WERI-Rb-1 (cell line): Measurements from ENCODE around the gene WDR1.
A peak's percentile ranks its signal among the peaks of the same experiment; 100 is the strongest.

Source experiments
- DNase-seq: peaks from one replicate; pipeline ENCODE4 v3.0.0-alpha.2; 2020
- H3K27ac ChIP-seq: fragments of 250-450 bp; sonication (Bioruptor Pico); 2 replicates; pipeline ENCODE4 v1.5.1; 2020; ENCODE audit warnings: mild to moderate bottlenecking, moderate library complexity
- H3K27me3 ChIP-seq: fragments of 250-450 bp; sonication (Bioruptor Pico); 2 replicates; pipeline ENCODE4 v1.5.1; 2021; ENCODE audit warnings: mild to moderate bottlenecking, low read depth, moderate library complexity; ENCODE audit not compliant: insufficient read depth, severe bottlenecking
- H3K36me3 ChIP-seq: fragments of 250-450 bp; sonication (Bioruptor Pico); 2 replicates; pipeline ENCODE4 v1.5.1; 2020; ENCODE audit warnings: mild to moderate bottlenecking, moderate library complexity
- H3K4me3 ChIP-seq: 2 replicates; pipeline ENCODE4 v1.5.1; 2011; ENCODE audit warnings: low read depth, mild to moderate bottlenecking, control low read depth, low read length
- H3K9me3 ChIP-seq: fragments of 250-450 bp; sonication (Bioruptor Pico); 2 replicates; pipeline ENCODE4 v1.5.1; 2021; ENCODE audit warnings: mild to moderate bottlenecking, moderate library complexity; ENCODE audit not compliant: severe bottlenecking
- TF ChIP-seq, protein P1 (sequence below): IDR thresholded peaks from 2 replicates; pipeline ENCODE4 v1.5.1; 2011; ENCODE audit warnings: low read depth, mild to moderate bottlenecking, control low read depth, inconsistent platforms, low read length

The WDR1 gene

GRCh38 chr4:10093271-10093621 lies 23.4 kb downstream of the WDR1 start:
- H3K4me3 ChIP-seq: no peak overlapping the region
- no peaks in the 10 kb centered on the region for H3K27me3 ChIP-seq
- no peaks in the 10 kb centered on the region for H3K9me3 ChIP-seq
- H3K36me3 ChIP-seq: peaks cover 100% of the 10 kb centered on the region
- no peak for DNase-seq
- no peak overlapping the region for H3K27ac ChIP-seq
- TF ChIP-seq, protein P1, sequence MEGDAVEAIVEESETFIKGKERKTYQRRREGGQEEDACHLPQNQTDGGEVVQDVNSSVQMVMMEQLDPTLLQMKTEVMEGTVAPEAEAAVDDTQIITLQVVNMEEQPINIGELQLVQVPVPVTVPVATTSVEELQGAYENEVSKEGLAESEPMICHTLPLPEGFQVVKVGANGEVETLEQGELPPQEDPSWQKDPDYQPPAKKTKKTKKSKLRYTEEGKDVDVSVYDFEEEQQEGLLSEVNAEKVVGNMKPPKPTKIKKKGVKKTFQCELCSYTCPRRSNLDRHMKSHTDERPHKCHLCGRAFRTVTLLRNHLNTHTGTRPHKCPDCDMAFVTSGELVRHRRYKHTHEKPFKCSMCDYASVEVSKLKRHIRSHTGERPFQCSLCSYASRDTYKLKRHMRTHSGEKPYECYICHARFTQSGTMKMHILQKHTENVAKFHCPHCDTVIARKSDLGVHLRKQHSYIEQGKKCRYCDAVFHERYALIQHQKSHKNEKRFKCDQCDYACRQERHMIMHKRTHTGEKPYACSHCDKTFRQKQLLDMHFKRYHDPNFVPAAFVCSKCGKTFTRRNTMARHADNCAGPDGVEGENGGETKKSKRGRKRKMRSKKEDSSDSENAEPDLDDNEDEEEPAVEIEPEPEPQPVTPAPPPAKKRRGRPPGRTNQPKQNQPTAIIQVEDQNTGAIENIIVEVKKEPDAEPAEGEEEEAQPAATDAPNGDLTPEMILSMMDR: no peak

DNA sequence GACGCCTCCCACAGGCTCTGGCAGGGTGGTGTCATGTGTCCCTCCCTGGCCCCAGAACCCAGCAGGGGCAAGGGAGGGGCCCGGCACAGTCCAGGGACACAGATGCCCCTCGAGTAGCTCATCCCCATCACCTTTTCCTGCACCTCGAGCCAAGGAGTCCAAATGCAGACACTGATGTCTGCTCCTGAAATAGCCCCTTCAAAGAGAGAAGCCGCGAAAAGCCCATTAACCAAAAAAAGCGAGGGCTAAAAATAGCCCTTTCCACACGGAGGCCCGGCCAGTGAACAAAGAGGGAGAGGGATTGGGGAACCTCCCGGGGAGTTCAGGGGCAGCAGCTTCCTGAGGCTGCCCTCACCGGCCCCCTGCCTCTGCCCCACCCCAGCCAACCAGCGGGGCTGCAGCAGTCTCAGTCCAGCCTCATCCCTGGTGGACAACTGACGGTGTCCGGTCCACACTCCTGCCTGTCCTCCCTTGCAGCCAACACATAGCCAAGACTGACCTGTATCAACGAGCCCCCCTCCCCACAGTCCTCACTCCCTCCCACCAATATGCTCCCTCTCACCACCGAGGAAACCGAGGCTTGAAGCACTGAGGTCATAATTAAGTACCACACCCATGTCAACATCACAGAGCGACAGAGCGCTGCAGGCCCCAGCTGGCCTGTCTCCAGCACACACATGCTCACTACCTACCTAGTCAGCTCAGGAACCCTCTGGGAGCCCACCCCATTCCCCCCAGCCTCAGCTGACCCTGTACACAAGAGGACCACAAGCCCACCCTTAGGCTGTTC lies 23.9 kb downstream of the WDR1 start:
- Histone ChIP-seq H3K4me3 (no peak overlapping the region), H3K36me3 (peaks cover 100% of the 10 kb centered on the region), H3K27ac (no peak overlapping the region), H3K9me3 (no peaks in the 10 kb centered on the region), H3K27me3 (no peaks in the 10 kb centered on the region)
- DNase-seq: no peak
- TF ChIP-seq, protein P1: no peak

GRCh38 chr4:10091531-10092181 lies 24.9 kb downstream of the WDR1 start:
- no peak for DNase-seq
- Histone ChIP-seq H3K4me3 (no peak overlapping the region), H3K27ac (no peak overlapping the region)

DNA sequence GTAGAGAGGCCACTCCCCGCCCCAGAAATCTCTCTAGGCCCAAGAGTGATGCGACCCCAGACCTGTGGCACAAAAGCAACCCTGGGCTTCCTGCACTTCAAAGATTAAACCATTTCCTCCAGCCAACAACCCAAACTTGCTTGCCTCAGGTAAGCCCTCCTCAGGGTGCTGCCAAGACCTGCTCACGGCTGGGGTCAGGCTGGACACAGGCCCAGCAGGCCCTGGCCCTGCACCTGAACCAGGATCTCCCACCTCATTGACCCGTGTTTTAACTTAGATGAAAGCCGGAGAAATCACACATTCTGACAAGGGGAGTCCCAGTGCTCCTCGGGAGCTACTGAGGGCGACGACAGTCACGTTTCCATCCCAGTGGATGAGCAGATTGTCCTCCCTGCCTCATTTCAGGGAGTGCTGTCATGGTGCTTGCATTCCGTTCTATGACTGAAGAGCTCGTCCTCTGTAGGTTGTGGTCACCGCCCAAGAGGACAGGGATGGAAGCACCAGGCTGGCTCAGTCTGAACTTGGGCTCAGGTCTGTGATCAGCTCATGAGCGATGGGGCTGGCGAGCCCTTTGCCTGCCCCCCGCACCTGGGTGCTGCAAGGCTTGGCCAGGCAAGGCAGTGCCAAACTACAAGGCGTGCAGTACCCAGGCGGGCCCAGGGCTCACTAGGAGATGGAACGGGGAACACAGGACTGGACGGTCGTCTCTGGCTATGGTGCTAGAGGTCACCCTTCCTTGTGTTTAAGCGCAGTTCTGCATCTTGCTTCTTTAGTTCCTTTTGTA lies 25.9 kb downstream of the WDR1 start:
- H3K27ac ChIP-seq: no peak overlapping the region
- TF ChIP-seq, protein P1: no peak
- no peaks in the 10 kb centered on the region for H3K27me3 ChIP-seq
- no peak overlapping the region for H3K4me3 ChIP-seq
- no peaks in the 10 kb centered on the region for H3K9me3 ChIP-seq
- peaks cover 100% of the 10 kb centered on the region for H3K36me3 ChIP-seq
- DNase-seq: no peak

More at GRCh38 chr4:10091531-10092181, 24.9 kb downstream of the WDR1 start:
- Histone ChIP-seq H3K36me3 (peaks cover 100% of the 10 kb centered on the region), H3K9me3 (no peaks in the 10 kb centered on the region), H3K27me3 (no peaks in the 10 kb centered on the region)
- TF ChIP-seq, protein P1: no peak

DNA sequence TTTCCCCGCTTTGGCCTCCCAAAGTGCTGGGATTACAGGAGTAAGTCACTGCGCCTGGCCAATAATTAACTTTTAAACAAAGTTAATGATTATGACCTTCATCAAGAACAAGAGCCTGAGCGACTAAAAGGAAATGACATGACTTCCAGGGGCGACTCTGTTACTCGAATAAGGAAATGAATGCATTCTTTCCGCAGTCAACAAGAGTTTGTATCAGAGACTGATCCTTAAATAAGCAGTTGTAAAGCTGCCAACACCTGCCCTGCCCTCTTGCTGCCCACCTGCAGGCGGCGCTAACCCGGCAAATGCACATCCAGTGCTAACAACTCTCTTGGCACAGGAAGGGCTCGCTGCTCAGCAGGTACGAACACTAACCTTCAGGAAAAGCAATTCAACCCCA lies 27.3 kb downstream of the WDR1 start:
- peak; percentile 36 for DNase-seq
- Histone ChIP-seq H3K9me3 (no peaks in the 10 kb centered on the region), H3K27ac (no peak overlapping the region), H3K36me3 (peaks cover 100% of the 10 kb centered on the region), H3K4me3 (no peak overlapping the region), H3K27me3 (no peaks in the 10 kb centered on the region)
- TF ChIP-seq, protein P1: peak; percentile 69
